CD14-positive monocyte (primary cell): ENCODE results near the gene CA10. TPM values are rescaled to one million over a fixed set of nuclear protein-coding genes. Genes with fewer than 3 reads are reported as not detected.

ENCODE experiments used
- DNase-seq, 3 donors: peaks; one replicate each; pipeline ENCODE4 v3.0.0-alpha.2; 2011 to 2022
- H2AFZ ChIP-seq: 2 replicates; pipeline ENCODE4 v1.6.0; 2012; ENCODE audit warnings: mild to moderate bottlenecking, low read depth, low read length, inconsistent platforms; ENCODE audit not compliant: insufficient read depth, poor library complexity, severe bottlenecking
- H3K27ac ChIP-seq, 2 donors: 1 replicate in 1 of 2; 2 replicates in 1 of 2; pipeline ENCODE4 v1.5.1; 2012 to 2013; ENCODE audit warnings: low read length in 2 of 2, control low read depth in 1 of 2, inconsistent platforms in 1 of 2, low read depth in 1 of 2, mild to moderate bottlenecking in 1 of 2
- H3K27me3 ChIP-seq, 2 donors: one replicate each; pipeline versions ENCODE4 v1.6.0 to v1.6.1; 2011 to 2013; ENCODE audit warnings: low read length in 2 of 2; ENCODE audit not compliant: control insufficient read depth in 2 of 2, insufficient read depth in 2 of 2
- H3K36me3 ChIP-seq, 2 donors: replicated peaks in 1 of 2; 1 replicate in 1 of 2; 2 replicates in 1 of 2; pipeline versions ENCODE4 v1.5.1 to v1.6.1; 2012 to 2013; ENCODE audit warnings: low read length in 2 of 2, control low read depth in 1 of 2, inconsistent platforms in 1 of 2, mild to moderate bottlenecking in 1 of 2; ENCODE audit not compliant: insufficient read depth in 2 of 2, control insufficient read depth in 1 of 2
- H3K4me1 ChIP-seq, 2 donors: 1 replicate in 1 of 2; 2 replicates in 1 of 2; pipeline versions ENCODE4 v1.5.1 to v1.6.1; 2012 to 2013; ENCODE audit warnings: low read length in 2 of 2, control low read depth in 1 of 2, inconsistent platforms in 1 of 2, mild to moderate bottlenecking in 1 of 2, moderate library complexity in 1 of 2; ENCODE audit not compliant: insufficient read depth in 2 of 2, control insufficient read depth in 1 of 2
- H3K4me2 ChIP-seq: replicated peaks from 2 replicates; pipeline ENCODE3; 2012; ENCODE audit warnings: low read length, moderate library complexity, mild to moderate bottlenecking; ENCODE audit not compliant: poor library complexity, severe bottlenecking; ENCODE audit errors: extremely low read depth
- H3K4me3 ChIP-seq, 3 experiments: fragments of 200-600 bp in 1 of 3; sonication (generic) in 1 of 3; replicated peaks in 1 of 3; 1 replicate in 2 of 3; 2 replicates in 1 of 3; pipeline ENCODE4 v1.5.1; 2011 to 2013; ENCODE audit warnings: low read length in 3 of 3, mild to moderate bottlenecking in 3 of 3, control low read depth in 2 of 3, low read depth in 2 of 3, inconsistent platforms in 1 of 3, moderate library complexity in 1 of 3
- H3K79me2 ChIP-seq: 2 replicates; pipeline ENCODE4 v1.6.0; 2012; ENCODE audit warnings: mild to moderate bottlenecking, control low read depth, inconsistent platforms, low read length, moderate library complexity; ENCODE audit not compliant: insufficient read depth
- H3K9ac ChIP-seq: 2 replicates; pipeline ENCODE4 v1.6.0; 2017; ENCODE audit warnings: low read length, mild to moderate bottlenecking; ENCODE audit not compliant: insufficient read depth, poor library complexity, severe bottlenecking
- H3K9me3 ChIP-seq, 2 donors: replicated peaks in 1 of 2; 1 replicate in 1 of 2; 2 replicates in 1 of 2; pipeline versions ENCODE4 v1.5.1 to v1.6.1; 2012 to 2013; ENCODE audit warnings: low read length in 2 of 2, control low read depth in 1 of 2; ENCODE audit not compliant: control insufficient read depth in 1 of 2, insufficient read depth in 1 of 2
- H4K20me1 ChIP-seq: 2 replicates; pipeline ENCODE4 v1.6.0; 2012; ENCODE audit warnings: mild to moderate bottlenecking, low read length, control low read depth, moderate library complexity; ENCODE audit not compliant: insufficient read depth
- H3K27ac Mint-ChIP-seq, 7 donors: one replicate each; pipeline ENCODE4 v1.8.0; 2020; ENCODE audit warnings: mild to moderate bottlenecking in 7 of 7, mixed read lengths in 7 of 7, moderate library complexity in 6 of 7, inconsistent platforms in 2 of 7
- H3K27me3 Mint-ChIP-seq, 3 donors: one replicate each; pipeline ENCODE4 v1.8.0; 2021 to 2022; ENCODE audit warnings: low read depth in 3 of 3, mild to moderate bottlenecking in 3 of 3, mixed read lengths in 3 of 3, moderate library complexity in 3 of 3, inconsistent platforms in 1 of 3
- H3K36me3 Mint-ChIP-seq, 2 donors: one replicate each; pipeline ENCODE4 v1.8.0; 2020; ENCODE audit warnings: mixed read lengths in 2 of 2, inconsistent platforms in 1 of 2, mild to moderate bottlenecking in 1 of 2
- H3K4me1 Mint-ChIP-seq: one replicate; pipeline ENCODE4 v1.8.0; 2020; ENCODE audit warnings: mild to moderate bottlenecking, mixed read lengths
- H3K4me3 Mint-ChIP-seq, 2 donors: one replicate each; pipeline ENCODE4 v1.8.0; 2020; ENCODE audit warnings: mild to moderate bottlenecking in 2 of 2, mixed read lengths in 2 of 2, moderate library complexity in 1 of 2
- H3K9me3 Mint-ChIP-seq, 7 donors: one replicate each; pipeline ENCODE4 v1.8.0; 2020 to 2022; ENCODE audit warnings: mixed read lengths in 7 of 7, mild to moderate bottlenecking in 6 of 7, moderate library complexity in 6 of 7, inconsistent platforms in 2 of 7
- WGBS: methylation state at CpG from one replicate; pipeline ENCODE4 v1.1.5; 2013; ENCODE audit warnings: missing lambda C conversion rate; ENCODE audit not compliant: insufficient coverage; 5-methylcytosine and 5-hydroxymethylcytosine counted together
- intact Hi-C, 2 donors: fragments of 100-400 bp; cut with micrococcal nuclease; formaldehyde crosslinking; loops; one replicate each; pipeline versions ENCODE4 v1.15.0 to v1.15.1; 2023
- polyA plus RNA-seq, 3 donors: library from polyadenylated mRNA; depleted of rRNA in 1 of 3; unstranded in 2 of 3; stranded (reverse) in 1 of 3; fragments of 300-500 nt in 2 of 3; fragments of >200 nt in 1 of 3; fragmentation: Illumina TruSeq in 2 of 3; gene quantifications; 1 replicate in 2 of 3; 2 replicates in 1 of 3; pipeline ENCODE4 v1.2.3, GENCODE V29; 2012 to 2021
- TF ChIP-seq, protein P1 (sequence below): fragments of 200-600 bp; IDR thresholded peaks from one replicate; pipeline ENCODE4 v1.8.0; 2022; ENCODE audit warnings: antibody characterized with exemption, mild to moderate bottlenecking

Gene CA10
- polyA plus RNA-seq, 3 donors: not detected

DNA sequence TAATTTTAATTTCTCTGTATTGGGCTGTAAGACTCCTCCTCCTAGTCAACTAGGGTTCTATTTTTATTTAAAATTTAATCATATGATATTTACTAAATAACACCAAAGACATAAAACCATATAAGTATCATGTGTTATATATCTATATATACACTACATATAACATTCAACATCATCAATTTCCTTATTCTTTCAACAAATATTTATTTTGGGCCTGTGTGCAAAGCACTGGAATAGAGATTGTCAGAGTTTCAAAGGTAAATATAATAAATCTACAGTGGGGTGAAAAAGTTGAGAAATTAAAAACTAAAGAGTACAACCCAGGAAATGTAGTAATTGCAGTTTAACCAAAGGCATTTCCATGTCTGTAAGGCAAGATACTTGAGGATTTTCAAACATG lies 364.0 kb downstream of the CA10 start:
- H2AFZ ChIP-seq: no peak overlapping the region
- H3K27ac ChIP-seq: no peak overlapping the region
- no peaks in the 10 kb centered on the region for H3K36me3 ChIP-seq
- no peaks in the 10 kb centered on the region for H4K20me1 ChIP-seq
- DNase-seq: no peak
- Mint-ChIP-seq H3K27ac (no peak overlapping the region), H3K9me3 (peaks cover 0 to 2% (median 0%) of the 10 kb centered on the region in 7 donors), H3K36me3 (no peaks in the 10 kb centered on the region), H3K27me3 (peaks cover 0 to 1% (median 0%) of the 10 kb centered on the region in 3 donors), H3K4me3 (no peak overlapping the region), H3K4me1 (no peaks in the 10 kb centered on the region)
- no peak overlapping the region for H3K4me3 ChIP-seq
- intact Hi-C loops: no loop called here
- no peaks in the 10 kb centered on the region for H3K9me3 ChIP-seq
- no peaks in the 10 kb centered on the region for H3K4me1 ChIP-seq
- H3K79me2 ChIP-seq: no peaks in the 10 kb centered on the region
- H3K9ac ChIP-seq: no peak overlapping the region
- TF ChIP-seq, protein P1, sequence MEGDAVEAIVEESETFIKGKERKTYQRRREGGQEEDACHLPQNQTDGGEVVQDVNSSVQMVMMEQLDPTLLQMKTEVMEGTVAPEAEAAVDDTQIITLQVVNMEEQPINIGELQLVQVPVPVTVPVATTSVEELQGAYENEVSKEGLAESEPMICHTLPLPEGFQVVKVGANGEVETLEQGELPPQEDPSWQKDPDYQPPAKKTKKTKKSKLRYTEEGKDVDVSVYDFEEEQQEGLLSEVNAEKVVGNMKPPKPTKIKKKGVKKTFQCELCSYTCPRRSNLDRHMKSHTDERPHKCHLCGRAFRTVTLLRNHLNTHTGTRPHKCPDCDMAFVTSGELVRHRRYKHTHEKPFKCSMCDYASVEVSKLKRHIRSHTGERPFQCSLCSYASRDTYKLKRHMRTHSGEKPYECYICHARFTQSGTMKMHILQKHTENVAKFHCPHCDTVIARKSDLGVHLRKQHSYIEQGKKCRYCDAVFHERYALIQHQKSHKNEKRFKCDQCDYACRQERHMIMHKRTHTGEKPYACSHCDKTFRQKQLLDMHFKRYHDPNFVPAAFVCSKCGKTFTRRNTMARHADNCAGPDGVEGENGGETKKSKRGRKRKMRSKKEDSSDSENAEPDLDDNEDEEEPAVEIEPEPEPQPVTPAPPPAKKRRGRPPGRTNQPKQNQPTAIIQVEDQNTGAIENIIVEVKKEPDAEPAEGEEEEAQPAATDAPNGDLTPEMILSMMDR: no peak
- no peaks in the 10 kb centered on the region for H3K27me3 ChIP-seq
- H3K4me2 ChIP-seq: no peak overlapping the region

DNA sequence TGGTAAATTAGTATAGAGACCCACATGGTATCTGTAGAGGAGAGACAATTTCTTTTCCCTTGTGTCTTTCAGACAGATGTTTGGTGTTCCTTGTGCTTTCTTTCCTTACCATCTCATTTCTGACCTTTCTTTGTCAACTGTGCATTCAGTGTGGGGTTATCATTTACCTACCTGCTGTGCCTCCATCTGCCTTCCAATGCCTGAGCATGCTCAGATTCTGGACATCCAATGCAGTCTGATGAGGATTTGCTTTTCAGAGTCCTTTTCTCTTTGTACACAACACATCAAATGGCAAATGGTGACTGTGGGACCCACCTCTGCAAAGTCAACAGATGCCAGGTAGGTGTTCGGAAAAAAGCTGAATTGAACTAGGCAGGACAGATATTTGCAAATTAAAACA lies 364.8 kb downstream of the CA10 start:
- WGBS: no CpG with 5 or more reads among the region's 1 CpG
- H3K4me1 Mint-ChIP-seq: no peaks in the 10 kb centered on the region
- Histone ChIP-seq H3K27ac (no peak overlapping the region), H2AFZ (no peak overlapping the region), H3K9me3 (no peaks in the 10 kb centered on the region), H3K4me1 (no peaks in the 10 kb centered on the region), H3K4me2 (no peak overlapping the region), H3K27me3 (no peaks in the 10 kb centered on the region), H3K4me3 (no peak overlapping the region), H4K20me1 (no peaks in the 10 kb centered on the region), H3K79me2 (no peaks in the 10 kb centered on the region), H3K36me3 (no peaks in the 10 kb centered on the region), H3K9ac (no peak overlapping the region)
- no peak overlapping the region for H3K4me3 Mint-ChIP-seq
- H3K36me3 Mint-ChIP-seq: no peaks in the 10 kb centered on the region
- DNase-seq: no peak
- H3K27ac Mint-ChIP-seq: no peak overlapping the region
- H3K27me3 Mint-ChIP-seq: peaks cover 0 to 1% (median 0%) of the 10 kb centered on the region in 3 donors
- intact Hi-C loops: no loop called here
- TF ChIP-seq, protein P1: no peak
- peaks cover 0 to 3% (median 0%) of the 10 kb centered on the region in 7 donors for H3K9me3 Mint-ChIP-seq
